NCI-H2196 (cell line): ENCODE data around the gene PDHX.

Experiments used
- DNase-seq: peaks from one replicate; lab custom pipeline; 2025; ENCODE audit not compliant: unreplicated experiment; lab: John Stamatoyannopoulos, UW

The PDHX gene

GRCh38 chr11:34953955-34954354 is 37.5 kb downstream of the PDHX start:
- no peak for DNase-seq

GRCh38 chr11:34957206-34957605 is 40.8 kb downstream of the PDHX start:
- no peak for DNase-seq

GRCh38 chr11:34957606-34958005 is 41.2 kb downstream of the PDHX start:
- no peak for DNase-seq

GRCh38 chr11:34959770-34960169 is 43.4 kb downstream of the PDHX start:
- DNase-seq: no peak

GRCh38 chr11:34960277-34960676 is 43.9 kb downstream of the PDHX start:
- no peak for DNase-seq

GRCh38 chr11:34962034-34962433 is 45.6 kb downstream of the PDHX start:
- DNase-seq: no peak

- DNase-seq: no peak
These were observed 46.9 kb downstream of the PDHX start for GRCh38 chr11:34963351-34963750.

GRCh38 chr11:34964610-34965331 is 48.4 kb downstream of the PDHX start:
- DNase-seq: no peak

GRCh38 chr11:34968862-34969261 is 52.4 kb downstream of the PDHX start:
- no peak for DNase-seq

- DNase-seq: no peak
These were observed 53.6 kb downstream of the PDHX start for GRCh38 chr11:34970033-34970432.

- no peak for DNase-seq
These were observed 54.1 kb downstream of the PDHX start for GRCh38 chr11:34970480-34970879.

- DNase-seq: no peak
These were observed 55.5 kb downstream of the PDHX start for GRCh38 chr11:34971928-34972327.

GRCh38 chr11:34972366-34972765 is 55.9 kb downstream of the PDHX start:
- DNase-seq: no peak

- no peak for DNase-seq
These were observed 56.5 kb downstream of the PDHX start for GRCh38 chr11:34972892-34973291.

- no peak for DNase-seq
These were observed 59.1 kb downstream of the PDHX start for GRCh38 chr11:34975482-34975881.

- DNase-seq: no peak
These were observed 60.2 kb downstream of the PDHX start for GRCh38 chr11:34976496-34977088.

GRCh38 chr11:34977089-34977912 is 60.9 kb downstream of the PDHX start:
- no peak for DNase-seq

- no peak for DNase-seq
These were observed 62.1 kb downstream of the PDHX start for GRCh38 chr11:34978236-34979191.

- no peak for DNase-seq
These were observed 68.1 kb downstream of the PDHX start for GRCh38 chr11:34984514-34984913.

GRCh38 chr11:34986883-34987520 is 70.6 kb downstream of the PDHX start:
- DNase-seq: no peak
